Activated T-cell treated with anti-CD3 and anti-CD28 coated beads for 1 hour (primary cell): ENCODE measurements around the gene DGKK.

Experiments used
- DNase-seq: peaks from one replicate; pipeline ENCODE4 v3.0.0-alpha.2; 2020; ENCODE audit warnings: low read depth

Gene DGKK, protein sequence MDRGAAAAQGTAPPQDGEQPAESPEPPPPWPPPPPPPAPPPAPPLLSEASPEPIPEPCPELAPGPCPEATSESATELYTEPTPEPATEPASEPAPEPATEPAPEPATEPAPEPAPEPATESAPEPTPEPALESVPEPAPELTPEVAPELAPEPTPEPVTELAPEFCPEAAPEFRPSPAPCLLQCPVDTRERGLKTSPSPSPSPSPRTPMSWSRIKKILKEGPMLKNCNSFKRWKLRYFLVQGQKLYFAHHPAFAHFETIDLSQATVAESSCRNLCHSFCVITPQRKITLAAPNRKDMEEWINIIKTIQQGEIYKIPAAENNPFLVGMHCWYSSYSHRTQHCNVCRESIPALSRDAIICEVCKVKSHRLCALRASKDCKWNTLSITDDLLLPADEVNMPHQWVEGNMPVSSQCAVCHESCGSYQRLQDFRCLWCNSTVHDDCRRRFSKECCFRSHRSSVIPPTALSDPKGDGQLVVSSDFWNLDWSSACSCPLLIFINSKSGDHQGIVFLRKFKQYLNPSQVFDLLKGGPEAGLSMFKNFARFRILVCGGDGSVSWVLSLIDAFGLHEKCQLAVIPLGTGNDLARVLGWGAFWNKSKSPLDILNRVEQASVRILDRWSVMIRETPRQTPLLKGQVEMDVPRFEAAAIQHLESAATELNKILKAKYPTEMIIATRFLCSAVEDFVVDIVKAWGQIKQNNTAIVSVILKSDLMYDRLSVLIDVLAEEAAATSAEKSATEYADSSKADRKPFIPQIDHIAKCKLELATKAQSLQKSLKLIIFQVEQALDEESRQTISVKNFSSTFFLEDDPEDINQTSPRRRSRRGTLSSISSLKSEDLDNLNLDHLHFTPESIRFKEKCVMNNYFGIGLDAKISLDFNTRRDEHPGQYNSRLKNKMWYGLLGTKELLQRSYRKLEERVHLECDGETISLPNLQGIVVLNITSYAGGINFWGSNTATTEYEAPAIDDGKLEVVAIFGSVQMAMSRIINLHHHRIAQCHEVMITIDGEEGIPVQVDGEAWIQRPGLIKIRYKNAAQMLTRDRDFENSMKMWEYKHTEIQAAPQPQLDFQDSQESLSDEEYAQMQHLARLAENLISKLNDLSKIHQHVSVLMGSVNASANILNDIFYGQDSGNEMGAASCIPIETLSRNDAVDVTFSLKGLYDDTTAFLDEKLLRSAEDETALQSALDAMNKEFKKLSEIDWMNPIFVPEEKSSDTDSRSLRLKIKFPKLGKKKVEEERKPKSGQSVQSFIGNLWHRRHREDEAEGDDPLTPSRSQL

DNA sequence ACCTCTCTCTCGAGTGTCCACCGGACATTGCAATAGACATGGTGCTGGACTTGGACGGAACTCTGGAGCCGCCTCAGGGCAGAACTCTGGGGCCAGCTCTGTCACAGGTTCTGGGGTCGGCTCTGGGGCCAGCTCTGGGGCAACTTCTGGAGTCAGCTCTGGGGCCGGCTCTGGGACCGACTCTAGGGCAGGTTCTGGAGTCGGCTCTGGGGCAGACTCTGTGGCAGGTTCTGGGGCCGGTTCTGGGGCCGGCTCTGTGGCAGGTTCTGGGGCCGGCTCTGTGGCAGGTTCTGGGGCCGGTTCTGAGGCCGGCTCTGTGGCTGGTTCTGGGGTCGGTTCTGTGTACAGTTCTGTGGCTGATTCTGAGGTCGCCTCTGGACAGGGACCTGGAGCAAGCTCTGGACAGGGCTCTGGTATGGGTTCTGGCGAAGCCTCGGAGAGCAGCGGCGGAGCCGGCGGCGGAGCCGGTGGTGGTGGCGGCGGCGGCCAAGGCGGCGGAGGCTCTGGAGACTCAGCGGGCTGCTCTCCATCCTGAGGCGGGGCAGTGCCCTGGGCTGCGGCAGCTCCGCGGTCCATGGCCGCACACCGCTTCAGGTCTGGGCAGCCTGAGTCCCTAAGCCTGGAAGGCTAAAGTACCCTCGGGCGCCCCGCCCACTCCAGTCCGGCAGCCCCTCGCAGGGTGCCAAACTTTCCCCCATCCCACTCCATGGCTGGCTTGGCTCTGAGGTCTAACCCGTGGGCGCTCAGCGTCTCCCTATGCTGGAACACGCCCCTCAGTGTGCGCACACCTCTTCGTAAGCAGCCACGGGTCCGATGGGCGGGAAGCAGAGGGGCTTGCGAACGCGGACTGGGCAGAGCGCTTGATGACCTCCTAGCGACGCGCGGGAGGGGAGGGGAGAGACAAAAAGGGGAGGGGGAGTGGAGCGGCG is at the start of gene DGKK:
Gene DGKK, minus strand, starts transcription at position 723 of the 929 bp plus-strand sequence. Its CDS starts 147 bp downstream, at position 576.
- no peak for DNase-seq

DNA sequence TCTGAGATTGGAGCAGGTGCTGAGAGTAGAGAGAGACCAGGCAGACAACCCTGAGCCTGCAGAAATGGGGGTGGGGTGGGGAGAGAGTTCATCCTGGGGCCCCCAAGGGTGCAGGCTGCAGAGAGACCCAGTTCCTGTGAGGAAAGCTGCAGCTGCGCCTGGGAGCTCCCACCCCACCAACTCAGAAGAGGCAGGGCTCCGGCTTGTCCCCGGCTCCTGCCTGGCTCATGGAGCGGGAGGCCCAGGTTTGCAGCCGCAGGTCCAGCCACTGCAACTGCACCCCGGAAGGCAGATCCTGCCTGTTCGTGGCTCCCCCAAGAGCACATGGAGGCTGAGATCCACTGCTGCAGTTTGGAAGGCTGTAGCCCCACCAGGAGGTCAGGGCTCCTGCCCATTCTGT is 44.2 kb upstream of the DGKK start:
- DNase-seq, result no peak

DNA sequence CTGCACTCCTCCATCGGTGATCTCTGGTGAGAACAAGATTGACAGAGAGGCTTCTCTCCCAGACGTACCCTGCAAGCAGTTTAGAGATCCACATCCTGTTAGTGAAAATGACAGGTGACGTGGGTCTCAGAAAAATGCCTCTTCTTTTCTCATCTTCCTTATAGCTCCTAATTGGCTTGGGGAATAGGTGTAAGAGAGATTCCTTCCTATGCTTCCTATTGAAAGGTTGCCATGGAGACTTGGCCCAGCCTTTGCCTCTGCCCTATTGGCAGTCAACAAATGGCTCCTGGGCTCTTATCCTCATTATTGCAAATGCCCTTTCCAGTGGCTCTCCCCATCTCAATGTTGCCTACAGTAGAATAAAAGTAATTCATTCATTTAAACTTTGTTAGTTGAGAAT is 26.5 kb upstream of the DGKK start:
- no peak for DNase-seq

DNA sequence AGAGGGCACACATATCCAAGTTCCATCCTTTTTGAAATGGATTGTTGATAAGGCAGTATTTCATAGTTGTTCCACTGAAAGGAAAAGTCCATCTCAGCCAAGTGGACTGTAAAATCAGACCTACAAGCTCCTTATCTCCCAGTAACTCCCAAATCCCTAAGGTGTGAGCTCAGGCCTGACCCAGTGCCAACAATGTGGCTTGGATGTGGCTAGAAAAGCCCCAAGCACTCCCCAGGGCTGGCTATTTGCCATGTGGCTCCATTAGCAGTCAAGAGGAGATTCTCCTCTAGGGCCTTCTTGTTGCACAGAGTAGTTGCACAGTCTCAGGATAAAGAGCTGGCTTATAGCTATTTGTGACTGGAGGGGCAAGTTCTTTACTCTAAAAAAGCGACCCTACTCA is 25.0 kb upstream of the DGKK start:
- DNase-seq, result no peak

DNA sequence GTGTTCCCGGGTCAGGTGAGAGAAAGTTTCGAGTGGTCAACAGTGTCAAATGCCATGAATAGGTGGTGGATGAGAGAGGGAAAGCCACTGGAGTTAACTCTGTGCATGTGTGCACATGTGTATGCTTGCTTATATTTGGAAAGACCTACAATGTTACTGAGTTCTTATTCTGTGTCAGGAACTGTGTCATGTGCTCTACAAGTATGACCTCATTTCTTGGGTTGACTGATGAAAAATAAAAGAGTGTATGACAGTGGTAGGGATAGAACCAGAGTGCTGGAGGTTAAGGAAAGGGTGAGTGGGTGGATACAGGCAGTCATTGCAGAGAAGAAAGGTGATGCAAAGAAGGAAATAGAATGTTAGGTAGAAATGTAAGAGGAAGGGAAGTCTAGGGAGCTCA is 22.1 kb upstream of the DGKK start:
- DNase-seq, result no peak

DNA sequence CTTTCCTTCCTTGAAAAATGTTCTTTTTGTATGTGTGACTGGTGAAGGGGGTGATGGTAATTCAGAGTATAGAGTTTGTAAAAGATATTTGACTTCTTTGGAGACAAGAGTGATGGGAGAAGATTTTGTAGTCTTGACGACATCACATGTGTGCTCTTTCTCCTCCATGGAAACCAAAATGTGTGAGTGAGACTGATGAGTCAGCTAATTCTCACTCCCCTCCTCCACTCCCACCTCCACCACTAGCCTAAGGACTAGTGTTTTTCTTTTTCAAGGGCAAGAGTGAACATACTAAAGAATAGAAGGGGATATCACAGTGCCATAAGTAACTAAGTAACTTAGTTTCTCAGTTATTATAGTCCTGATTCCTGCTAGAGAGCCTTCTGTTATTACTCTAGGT is 14.0 kb upstream of the DGKK start:
- DNase-seq, result no peak

DNA sequence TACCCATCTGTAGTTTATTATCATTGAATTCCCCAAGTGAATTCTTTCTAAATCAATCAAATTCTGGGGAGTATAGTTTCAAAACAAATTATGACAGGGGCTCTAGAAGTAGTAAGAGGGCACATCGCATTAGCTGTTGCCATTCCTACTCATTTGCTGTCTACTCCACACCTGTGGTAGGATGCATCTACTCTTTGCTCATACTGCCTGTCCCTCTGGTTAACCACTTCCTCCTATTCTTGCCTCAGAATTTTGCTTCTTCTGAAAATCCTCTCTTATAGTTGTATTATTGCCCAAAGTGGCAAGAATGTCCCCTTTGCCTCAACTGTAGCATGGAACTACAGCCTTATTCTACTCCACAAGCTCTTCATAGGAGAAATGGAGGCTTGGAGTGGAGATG is 12.7 kb upstream of the DGKK start:
- DNase-seq, result no peak

DNA sequence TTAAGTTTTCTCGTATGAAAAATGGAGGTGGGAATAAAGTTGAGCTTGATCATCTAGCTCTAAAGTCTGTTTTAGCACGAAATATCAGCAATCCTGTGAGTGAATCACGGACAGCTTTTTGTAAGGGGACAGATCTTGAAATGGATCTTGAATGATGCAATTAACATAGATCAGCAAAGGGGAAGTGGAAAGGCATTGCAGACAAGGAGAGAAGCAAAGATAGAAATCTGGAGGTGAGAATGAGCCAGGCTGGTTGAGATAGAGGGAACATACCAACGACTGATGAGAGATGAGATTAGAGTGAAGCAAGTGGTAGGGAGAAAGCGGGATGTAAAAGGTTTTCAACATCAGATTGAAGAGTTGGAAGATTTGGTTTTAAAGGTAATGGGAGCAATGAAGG is 4.6 kb upstream of the DGKK start:
- no peak for DNase-seq

DNA sequence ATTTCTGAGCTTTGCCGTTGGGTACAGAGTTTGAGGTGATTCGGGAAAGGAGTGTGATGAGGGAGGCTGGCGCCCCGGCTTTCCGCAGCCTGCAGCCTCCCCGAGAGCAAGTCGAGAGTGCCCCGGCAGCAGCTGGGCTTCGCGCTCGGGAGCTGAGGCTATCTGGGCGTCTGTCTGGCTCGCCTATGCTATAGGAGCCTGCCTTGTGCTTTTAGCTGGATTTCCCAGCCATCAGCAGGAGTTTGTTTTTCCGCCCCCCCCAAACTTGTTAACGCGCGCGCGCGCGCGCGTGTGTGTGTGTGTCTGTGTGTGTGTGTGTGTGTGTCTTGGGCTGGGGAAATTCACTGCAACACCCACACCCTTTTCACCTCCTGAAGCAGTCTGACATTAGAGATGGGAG is 765 bp upstream of the DGKK start:
- no peak for DNase-seq

DNA sequence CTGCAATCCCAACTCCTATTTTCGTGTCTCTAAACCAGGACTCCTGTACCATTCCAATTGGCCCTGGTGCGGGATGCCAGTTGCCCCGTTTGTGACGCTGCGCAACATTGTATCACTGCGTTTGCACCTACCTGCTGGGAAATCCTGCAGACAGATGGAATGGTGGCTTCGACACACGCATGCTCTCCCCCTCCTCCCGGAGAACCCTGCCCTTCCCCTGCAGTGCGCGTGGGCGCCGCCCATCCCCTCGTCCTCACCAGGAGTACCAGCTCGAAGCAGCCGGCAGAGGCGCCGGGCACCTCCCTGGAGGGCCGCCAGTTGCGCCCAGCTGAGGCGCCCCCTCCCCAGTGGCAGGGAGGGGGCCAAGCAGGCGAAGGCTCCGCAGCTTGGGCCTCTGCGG is 1.4 kb downstream of the DGKK start:
- no peak for DNase-seq

DNA sequence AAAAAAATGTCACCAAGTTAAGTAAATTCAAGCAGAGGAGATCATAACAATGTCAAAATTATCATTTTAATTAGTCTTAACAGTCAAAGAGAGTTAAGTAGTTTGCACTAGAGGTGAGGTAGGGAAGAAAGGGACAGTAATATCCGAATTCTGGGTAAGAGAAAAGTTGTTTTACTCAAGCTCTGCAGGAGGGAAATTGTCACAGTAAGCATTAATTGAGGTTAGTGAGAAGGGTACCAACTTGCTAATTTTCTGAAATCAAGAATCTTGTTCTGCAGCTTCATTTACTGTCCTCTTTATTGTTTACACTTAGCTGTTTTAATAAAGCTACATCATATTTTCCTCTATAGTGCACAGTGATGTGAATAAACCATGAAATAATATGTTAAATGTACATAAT is 11.0 kb downstream of the DGKK start:
- no peak for DNase-seq

DNA sequence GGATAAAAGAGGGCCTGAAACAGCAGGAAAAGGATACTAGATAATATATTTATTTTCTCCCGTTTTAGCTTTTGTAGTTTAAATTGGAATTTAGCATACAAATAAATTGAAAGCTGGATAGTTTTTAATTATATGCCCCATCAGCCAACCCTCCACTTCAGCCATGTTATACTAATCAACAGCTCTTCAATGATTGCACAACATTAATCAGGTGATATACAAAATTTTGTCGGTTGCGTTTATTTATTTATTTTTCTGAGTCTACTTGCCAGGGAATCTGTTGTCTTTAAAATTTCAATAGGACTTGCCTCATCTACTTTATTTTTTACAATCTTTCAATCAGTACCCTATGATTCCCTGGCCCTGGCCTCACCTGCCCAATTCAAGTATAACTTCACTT is 12.1 kb downstream of the DGKK start:
- DNase-seq, result no peak

DNA sequence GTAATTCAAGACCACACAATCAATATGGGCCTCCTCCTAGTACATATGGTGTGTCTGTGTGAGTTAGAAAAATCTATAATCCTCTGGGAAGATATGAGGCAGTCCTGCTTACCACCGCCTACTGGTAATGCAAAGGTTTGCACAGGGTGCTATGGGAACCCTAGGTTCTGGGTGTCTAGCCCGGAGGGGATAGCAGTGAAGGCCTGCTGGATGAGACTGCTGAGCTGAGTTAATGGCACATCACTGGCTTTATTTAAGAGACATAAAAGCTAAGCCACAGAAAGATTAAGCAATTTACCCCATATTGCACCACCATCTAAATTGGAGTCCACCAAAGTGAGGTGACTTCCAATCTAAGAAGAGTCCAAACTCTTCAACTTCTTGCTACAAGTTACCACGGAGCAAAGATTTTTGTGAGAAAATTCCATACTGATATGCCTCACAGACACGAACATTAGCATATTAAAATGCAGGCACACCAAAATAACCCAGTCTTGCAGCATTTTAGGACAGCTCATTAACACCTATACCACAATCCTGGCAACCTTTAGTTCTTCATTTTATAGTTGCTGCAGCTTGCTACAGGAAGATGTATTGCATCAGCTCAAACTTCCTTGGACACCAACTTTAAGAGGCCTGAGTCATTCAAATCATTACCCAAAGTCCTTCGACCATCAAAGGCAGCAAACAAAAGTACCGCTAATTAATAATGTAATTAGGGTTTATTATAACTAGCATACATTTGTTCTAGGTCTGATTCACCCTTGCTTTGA is 13.7 kb downstream of the DGKK start:
- no peak for DNase-seq

DNA sequence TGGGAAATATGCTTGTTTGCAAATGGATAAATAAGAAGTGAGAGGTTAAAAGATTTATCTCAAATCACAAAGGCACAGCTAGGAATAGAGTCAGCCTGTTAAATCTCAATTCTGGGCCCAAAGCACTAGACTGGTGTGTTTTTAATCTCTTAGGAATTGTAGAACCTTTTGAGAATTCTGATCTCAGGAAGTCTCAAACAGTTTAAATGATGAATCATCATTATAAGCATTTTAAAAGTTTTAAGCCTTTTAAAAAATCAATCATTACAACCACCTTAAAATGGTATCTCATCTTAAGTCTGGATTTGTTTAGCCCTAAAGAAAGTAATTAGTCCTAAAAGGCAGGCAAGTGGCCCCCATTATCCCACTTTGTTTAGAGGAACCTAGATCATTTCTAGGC is 17.8 kb downstream of the DGKK start:
- no peak for DNase-seq

DNA sequence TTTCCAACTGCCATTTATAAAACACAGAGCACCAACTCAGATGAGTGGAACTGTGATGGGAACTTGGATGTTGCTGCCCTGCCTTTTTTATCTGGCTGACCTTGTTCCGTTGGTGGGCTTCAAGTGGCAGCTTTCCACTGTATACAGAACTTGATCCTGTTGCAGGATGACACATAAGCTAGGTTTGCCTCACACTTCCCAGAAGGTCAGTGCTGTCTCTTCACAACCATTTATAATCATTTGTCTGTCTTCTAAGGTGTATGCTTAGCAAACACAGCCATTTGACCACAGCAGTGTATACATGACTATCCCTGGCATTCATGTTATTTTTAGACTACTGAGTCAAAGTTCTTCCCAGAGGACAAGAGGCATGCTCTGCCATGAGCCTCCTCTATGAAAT is 20.3 kb downstream of the DGKK start:
- DNase-seq, result no peak

DNA sequence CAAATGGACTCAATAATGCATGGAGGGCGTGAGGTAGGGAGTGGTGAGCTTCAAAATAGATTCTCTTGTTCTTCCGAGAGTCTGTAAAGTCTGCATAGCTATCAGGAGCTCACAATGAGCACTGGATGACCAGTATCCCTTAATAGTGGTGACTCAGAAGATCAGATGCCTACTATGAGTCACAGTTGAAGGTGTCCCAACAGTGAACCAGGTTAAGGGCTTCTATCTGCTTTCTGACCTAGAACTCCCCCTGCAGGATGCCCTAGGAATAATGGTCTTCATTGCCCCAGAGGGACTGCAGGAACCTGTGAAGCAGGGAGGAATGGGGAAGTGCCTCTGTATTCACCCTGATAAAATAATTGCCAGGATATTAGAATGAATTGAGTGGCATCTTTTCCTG is 22.1 kb downstream of the DGKK start:
- no peak for DNase-seq

DNA sequence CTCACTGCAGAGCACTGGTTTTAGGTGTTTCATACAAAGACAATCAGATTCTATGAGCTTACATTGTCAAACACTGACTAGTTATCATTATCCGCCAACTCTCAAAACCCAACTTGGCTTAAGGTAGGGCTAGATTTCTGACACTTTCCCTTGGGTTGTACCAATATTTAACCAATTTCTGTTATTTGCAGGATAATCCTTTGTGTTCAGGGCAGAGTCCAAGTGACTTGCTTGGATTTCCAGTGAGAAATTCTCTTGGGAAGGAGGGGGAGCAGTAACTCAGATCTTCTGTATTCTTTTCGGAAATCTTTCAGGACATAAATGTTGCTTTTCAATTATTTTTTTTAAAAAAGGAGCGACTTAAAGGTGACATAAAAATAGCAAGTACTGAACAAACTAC is 23.1 kb downstream of the DGKK start:
- no peak for DNase-seq

DNA sequence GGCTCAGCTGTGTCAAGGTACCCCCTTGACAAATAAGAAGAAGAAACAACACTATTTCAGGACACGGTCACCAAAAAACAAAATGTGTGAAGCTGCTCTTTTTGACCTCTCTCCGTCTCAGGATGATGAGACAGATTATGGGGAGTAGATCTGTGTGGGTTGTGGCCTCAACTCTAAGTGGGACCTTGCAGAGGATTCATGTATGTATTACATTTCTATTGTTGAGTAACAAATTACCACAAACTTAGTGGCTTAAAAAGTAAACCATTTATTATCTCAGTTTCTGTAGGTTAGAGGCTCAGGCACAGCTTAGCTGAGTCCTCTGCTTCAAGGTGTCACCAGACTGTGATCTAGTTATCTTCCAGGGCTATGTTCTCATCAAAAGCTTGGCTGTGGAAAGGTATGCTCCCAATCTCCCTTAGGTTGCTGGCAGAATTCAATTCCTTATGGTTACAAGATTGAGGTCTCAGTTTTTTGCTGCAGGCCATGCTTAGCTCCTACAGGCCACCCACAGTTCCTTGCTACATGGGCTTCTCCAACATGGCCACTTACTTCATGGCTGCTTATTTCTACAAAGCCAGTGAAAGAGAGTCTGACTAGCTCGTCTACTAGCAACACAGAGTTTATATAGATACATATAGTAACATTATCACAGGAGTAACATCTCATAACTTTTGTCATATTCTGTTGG is 28.1 kb downstream of the DGKK start:
- DNase-seq, result no peak

DNA sequence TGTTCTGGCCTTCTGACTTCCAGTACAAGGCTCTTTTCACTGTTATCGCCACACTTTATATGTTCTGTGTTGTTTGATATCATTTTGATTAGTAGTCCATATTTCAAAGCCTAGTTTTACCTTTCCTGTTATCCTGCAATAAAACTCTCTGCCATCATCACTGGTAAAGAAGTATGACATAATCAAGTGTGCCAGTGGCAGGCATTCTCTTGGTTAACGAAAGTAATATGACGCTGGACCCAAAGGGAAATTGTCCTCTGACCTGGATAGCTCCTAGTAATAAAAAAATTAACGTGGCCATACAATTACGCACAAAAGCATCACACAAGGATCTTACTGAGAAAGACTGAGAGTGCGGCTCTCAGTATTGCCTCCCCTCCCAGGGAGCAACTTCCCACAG is 33.8 kb downstream of the DGKK start:
- DNase-seq, result no peak

DNA sequence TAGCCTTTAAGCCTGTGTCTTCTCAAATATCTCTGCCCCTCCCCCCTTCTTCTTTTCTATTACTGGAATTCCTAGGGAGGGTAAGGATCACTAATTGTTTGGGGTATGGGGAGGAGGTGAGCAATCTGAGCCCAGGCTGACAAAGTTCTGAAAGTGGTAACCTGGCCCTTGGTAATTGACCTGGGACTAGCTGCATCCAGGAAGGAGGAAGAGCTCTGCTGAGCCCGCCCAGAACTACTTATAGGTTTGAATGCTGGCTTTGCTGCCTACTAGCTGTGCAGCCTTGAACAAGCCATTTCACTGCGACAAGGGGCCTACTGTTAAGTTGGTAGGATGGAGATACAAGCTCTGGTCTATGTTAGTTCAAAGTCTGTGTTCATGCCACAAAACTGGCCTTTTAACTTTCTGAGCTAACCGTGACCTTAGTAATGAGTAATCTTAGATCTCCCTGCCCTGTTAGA is 37.8 kb downstream of the DGKK start:
- DNase-seq, result no peak
